ENCODE measurements around the gene SAT2. TPM values are rescaled to one million over a fixed set of nuclear protein-coding genes. Genes with fewer than 3 reads are reported as not detected.

Gene SAT2
- total RNA-seq, 4 donors from 2014 or later: 69.6 to 126 (median 85.0) TPM

DNA sequence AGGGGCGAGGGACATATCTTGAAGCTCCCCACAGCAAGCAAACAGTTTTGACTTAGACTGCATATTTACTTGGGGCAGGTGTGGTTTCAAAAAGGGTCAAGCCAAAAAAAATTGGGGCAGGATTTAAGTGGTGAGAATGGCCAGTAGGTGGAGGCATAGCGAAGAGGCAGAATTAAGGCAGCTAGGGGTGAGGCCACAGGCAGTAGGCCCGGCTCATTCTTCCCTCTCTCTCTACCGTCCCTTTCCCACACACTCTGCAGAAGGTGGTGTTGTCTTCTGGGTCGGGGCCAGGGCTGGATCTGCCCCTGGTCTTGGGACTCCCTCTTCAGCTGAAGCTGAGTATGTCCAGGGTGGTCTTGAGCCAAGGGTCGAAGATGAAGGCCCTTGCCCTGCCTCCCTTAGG, 4.9 kb upstream of the SAT2 start:
- TF ChIP-seq, protein P1, sequence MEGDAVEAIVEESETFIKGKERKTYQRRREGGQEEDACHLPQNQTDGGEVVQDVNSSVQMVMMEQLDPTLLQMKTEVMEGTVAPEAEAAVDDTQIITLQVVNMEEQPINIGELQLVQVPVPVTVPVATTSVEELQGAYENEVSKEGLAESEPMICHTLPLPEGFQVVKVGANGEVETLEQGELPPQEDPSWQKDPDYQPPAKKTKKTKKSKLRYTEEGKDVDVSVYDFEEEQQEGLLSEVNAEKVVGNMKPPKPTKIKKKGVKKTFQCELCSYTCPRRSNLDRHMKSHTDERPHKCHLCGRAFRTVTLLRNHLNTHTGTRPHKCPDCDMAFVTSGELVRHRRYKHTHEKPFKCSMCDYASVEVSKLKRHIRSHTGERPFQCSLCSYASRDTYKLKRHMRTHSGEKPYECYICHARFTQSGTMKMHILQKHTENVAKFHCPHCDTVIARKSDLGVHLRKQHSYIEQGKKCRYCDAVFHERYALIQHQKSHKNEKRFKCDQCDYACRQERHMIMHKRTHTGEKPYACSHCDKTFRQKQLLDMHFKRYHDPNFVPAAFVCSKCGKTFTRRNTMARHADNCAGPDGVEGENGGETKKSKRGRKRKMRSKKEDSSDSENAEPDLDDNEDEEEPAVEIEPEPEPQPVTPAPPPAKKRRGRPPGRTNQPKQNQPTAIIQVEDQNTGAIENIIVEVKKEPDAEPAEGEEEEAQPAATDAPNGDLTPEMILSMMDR (IDR thresholded peaks at IDR 0.05; ENCODE audit: low read depth): no peak

DNA sequence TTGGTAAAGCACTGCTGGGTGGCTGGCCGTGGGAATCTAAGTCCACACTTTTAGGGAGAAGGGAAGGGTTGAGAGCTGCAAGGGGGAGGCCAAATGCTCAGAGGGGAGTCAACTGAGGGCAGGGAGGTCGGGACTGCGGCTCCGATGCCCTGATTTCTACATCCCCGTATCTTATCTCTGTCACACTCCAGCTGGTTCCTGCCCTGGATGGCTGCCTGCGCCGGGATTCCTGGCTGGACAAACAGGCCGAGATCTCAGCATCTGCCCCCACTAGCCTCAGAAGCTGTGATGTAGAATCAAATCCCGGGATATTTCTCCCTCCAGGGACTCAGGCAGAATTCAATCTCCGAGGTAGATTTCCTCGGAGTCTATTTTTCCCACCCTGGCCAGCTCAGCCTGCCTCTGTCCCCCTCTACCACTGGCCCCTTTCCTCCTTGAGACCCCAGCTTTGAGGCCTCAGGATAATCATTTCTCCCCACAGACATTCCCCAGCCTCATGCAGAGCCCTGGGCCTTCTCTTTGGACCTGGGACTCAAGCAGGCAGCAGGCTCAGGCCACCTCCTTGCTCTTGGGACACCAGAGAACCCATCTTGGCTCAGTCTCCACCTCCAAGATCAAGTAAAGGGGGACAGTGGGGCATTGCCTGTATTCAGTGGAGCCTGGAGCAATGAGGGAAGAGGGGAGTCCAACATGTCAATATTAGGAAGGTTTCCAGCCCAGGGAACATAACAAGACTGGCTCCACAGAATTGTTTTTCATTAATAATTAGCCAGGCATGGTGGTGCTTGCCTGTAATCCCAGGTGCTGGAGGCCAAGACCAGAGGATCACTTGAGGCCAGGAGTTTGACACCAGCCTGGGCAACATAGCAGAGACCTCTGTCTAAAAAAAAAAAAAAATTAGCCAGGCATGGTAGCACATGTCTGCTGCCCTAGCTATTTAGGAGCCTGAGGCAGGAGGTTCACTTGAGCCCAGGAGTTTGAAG, 4.1 kb upstream of the SAT2 start:
- TF ChIP-seq, protein P1 (IDR thresholded peaks at IDR 0.05; ENCODE audit: low read depth): no peak

DNA sequence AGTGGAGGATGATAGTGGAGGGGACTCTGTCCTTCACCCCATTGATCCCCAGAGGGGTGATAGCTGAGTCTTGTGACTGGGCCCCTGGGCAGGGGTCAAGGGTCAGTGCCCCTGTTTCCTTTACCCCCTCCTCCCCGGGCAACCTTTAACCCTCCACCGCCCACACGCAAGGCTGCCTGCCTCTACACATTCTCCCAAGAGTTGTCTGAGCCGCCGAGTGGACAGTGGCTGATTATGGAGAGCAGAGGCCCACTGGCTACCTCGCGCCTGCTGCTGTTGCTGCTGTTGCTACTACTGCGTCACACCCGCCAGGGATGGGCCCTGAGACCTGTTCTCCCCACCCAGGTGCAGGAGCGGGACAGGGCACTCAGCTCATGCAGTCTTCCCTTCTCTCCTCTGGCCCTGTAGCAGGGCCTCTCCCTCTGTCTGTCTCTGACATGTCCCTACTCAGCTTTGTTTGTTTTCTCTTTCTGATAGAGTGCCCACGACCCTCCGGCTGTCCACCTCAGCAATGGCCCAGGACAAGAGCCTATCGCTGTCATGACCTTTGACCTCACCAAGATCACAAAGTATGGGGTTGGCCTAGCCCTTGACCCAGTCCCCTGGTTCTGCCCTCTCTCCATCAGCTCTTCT, 2.4 kb upstream of the SAT2 start, which contains the start of gene SHBG:
SHBG (plus strand) TSS at position 197 of the 633 bp plus-strand sequence; CDS start at position 235, 38 bp downstream.
- TF ChIP-seq, protein P1 (IDR thresholded peaks at IDR 0.05; ENCODE audit: low read depth): no peak

DNA sequence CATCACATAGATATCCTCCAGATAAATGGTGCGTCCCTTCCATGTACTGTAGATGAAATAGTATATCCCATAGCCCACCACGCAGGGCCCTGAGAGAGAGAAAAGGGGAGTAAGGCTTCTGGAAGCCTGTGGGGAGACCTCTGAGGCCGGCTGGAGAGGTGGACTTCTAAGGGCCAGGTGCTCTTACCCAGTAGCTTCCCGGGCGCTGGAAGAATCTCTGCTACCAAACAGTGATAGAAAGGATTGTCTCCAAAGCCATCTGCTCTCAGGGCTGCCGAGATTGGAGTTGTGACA, 718 bp downstream of the SAT2 start:
- TF ChIP-seq, protein P1 (IDR thresholded peaks at IDR 0.05; ENCODE audit: low read depth): no peak

DNA sequence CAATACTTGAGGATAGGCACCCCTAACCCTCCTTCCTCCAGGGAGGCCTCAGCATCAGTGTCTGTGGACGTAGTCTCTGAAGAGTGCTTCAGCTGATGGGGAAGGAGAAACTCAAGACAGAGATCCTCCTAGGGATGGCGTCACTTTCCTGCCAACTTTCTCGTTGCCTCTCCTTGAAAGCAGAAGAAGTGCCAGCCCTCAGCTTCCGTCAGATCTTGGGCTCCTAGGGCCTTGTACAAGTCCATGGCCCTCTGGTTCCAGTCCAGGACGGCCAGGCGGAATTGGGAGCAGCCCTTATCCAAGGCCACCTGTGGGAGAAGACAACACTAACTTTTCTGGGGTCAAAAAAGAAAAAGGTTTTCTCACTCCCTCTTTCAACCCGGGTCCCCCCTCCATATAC, 1.3 kb downstream of the SAT2 start:
- TF ChIP-seq, protein P1 (IDR thresholded peaks at IDR 0.05; ENCODE audit: low read depth): no peak

DNA sequence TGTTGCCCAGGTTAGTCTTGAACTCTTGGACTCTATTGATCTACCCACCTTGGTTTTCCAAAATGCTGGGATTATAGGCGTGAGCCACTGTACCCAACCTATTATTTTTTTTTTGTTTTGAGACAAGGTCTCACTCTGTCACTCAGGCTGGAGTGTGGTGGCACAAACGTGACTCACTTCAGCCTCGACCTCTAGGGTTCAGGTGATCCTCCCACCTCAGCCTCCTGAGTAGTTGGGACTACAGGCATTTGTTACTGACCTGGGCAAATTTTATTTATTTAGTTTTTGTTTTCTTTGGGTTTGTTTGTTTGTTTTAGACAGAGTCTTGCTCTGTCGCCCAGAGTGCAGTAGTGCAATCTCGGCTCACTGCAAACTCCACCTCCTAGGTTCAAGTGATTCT, 4.0 kb downstream of the SAT2 start:
- TF ChIP-seq, protein P1 (IDR thresholded peaks at IDR 0.05; ENCODE audit: low read depth): no peak

DNA sequence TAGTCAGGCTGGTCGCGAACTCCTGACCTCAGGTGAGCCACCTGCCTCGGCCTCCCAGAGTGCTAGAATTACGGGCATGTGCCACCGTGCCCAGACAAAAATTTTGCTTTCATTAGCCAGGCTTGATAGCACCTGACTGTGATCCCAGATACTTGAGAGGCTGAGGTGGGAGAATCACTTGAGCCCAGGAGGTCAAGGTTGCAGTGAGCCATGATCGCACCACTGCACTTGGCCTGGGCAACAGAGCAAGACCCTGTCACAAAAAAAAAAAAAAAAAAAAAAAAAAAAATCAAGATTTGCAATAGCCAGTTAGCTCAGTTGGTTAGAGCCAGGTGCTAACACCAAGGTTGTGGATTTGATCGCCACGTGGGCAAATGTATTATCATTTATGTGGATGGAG, 6.8 kb downstream of the SAT2 start:
- TF ChIP-seq, protein P1 (IDR thresholded peaks at IDR 0.05; ENCODE audit: low read depth): no peak
